ENCODE data around the gene TMEM151B. TPM values are rescaled to one million over a fixed set of nuclear protein-coding genes. Genes with fewer than 3 reads are reported as not detected.

The TMEM151B gene
- total RNA-seq, 2 experiments from 2014 or later: 0.09 TPM; not detected in 1

GRCh38 chr6:44251576-44252524, 18.4 kb upstream of the TMEM151B start:
- DNase-seq (no peak), ATAC-seq (no peak)
- POLR2A ChIA-PET: interaction anchor here (0.7 to 0.9 kb wide), 2 partner anchors 60 to 152 kb away, joined by 3 read pairs; no protein-coding TSS in a partner anchor
- H3K36me3 Mint-ChIP-seq (ENCODE audit: low read depth): peaks cover 82% of the 10 kb centered on the region
- H3K9me3 Mint-ChIP-seq (ENCODE audit: low read depth): no peaks in the 10 kb centered on the region
- H3K4me3 Mint-ChIP-seq: peak overlapping the region; percentile 97
- CTCF ChIA-PET: interaction anchor here (1.3 to 3.0 kb wide), 4 partner anchors 10 to 80 kb away, joined by 4 to 10 read pairs (median 8); no protein-coding TSS in a partner anchor
- H3K4me1 Mint-ChIP-seq: peaks cover 70% of the 10 kb centered on the region
- no peaks in the 10 kb centered on the region for H3K27me3 Mint-ChIP-seq
- peak overlapping the region; percentile 44 for H3K27ac Mint-ChIP-seq
- intact Hi-C loops (cut with DNase I, micrococcal nuclease): no loop called here

DNA sequence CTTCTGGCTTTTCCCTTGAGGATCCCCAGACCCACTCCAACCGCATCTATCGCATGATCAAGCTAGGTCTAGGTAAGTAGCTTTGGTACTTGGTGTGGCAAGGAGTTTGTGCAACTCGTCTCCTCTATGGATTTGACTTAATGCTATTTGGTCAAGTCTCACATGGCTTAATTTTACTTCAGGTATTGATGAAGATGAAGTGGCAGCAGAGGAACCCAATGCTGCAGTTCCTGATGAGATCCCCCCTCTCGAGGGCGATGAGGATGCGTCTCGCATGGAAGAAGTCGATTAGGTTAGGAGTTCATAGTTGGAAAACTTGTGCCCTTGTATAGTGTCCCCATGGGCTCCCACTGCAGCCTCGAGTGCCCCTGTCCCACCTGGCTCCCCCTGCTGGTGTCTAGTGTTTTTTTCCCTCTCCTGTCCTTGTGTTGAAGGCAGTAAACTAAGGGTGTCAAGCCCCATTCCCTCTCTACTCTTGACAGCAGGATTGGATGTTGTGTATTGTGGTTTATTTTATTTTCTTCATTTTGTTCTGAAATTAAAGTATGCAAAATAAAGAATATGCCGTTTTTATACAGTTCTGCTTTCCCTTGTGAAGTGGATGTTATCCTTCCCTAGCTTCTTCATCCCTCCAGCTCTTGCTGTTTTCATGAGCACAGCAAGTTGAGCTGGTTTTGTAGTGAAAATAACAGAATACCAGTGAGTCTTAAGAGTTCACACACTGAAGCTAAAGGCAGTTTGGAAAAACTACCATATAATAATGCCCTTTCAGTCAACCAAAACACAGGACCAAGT, 16.7 kb upstream of the TMEM151B start:
- Mint-ChIP-seq H3K9me3 (ENCODE audit: low read depth) (no peaks in the 10 kb centered on the region), H3K27me3 (no peaks in the 10 kb centered on the region), H3K36me3 (ENCODE audit: low read depth) (peaks cover 75% of the 10 kb centered on the region), H3K4me1 (peaks cover 79% of the 10 kb centered on the region), H3K27ac (peak overlapping the region; percentile 17), H3K4me3 (peak overlapping the region; percentile 97)
- DNase-seq: peak; percentile 81
- peak; percentile 24 for ATAC-seq
- POLR2A ChIA-PET: interaction anchor here (1.2 to 3.7 kb wide), 3 partner anchors 9 to 29 kb away, joined by 3 to 28 read pairs (median 7); partner anchors contain the start of gene SLC29A1
- intact Hi-C loops (cut with DNase I, micrococcal nuclease): no loop called here
- CTCF ChIA-PET: interaction anchor here (0.6 to 3.0 kb wide), 10 partner anchors 9 to 157 kb away, joined by 3 to 9 read pairs (median 4); no protein-coding TSS in a partner anchor

DNA sequence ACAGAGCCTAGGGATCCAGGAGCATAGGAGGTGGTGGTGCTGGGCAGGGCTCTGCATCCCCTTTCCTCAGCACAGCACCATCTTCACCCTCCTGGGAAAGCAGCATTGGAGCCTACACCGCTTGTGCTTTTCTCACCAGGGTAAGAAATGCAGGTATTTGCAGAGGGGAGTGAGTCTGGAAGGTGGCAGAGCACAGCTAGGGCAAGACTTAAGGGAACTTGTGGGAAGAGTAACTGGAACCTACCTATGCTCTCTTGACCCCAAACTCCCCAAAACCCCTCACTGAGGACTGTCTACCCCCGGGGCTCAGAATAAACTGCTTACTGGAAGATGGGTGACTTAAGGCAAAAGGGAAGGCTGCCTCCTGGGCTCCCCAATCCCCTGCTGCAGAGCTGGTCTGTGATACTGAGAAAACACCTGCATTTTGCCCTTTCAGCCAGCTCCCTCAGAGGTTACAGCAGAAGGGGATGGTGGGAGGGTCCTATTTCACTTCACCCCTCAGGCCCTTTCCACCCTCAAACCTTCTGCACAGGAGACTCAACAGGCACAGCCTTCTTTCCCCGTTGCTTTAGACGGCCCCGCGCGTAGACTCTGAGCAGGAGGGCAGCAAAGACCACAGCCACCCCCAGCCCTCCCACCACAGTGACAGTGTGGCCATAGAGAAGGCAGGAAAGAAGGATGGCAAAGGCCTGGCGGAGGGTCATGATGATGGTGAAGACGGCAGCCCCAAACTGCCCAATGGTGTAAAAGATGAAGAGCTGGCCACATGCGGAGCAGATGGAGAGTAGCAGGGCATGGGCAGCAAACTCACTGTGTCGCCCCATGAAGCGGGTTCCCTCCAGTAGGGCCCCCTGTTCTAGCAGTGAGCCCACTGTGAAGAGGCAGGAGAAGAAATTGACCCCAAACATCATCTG, 15.8 kb upstream of the TMEM151B start:
- H3K9me3 Mint-ChIP-seq (ENCODE audit: low read depth): no peaks in the 10 kb centered on the region
- H3K36me3 Mint-ChIP-seq (ENCODE audit: low read depth): peaks cover 70% of the 10 kb centered on the region
- ChIA-PET POLR2A (interaction anchor here (0.5 to 4.3 kb wide), 6 partner anchors 8 to 85 kb away, joined by 3 to 70 read pairs (median 6); partner anchors contain the start of genes HSP90AB1 and SLC29A1), CTCF (interaction anchor here (0.8 to 3.1 kb wide), 13 partner anchors 8 to 158 kb away, joined by 3 to 40 read pairs (median 4); partner anchors contain the start of gene HSP90AB1)
- DNase-seq (no peak), ATAC-seq (no peak)
- H3K4me3 Mint-ChIP-seq: peak overlapping the region; percentile 26
- H3K4me1 Mint-ChIP-seq: peaks cover 74% of the 10 kb centered on the region
- H3K27me3 Mint-ChIP-seq: no peaks in the 10 kb centered on the region
- intact Hi-C loops (cut with DNase I, micrococcal nuclease): no loop called here
- peak overlapping the region; percentile 90 for H3K27ac Mint-ChIP-seq

- Mint-ChIP-seq H3K4me3 (peak overlapping the region; percentile 83), H3K36me3 (ENCODE audit: low read depth) (peaks cover 62% of the 10 kb centered on the region), H3K9me3 (ENCODE audit: low read depth) (no peaks in the 10 kb centered on the region), H3K4me1 (peaks cover 66% of the 10 kb centered on the region), H3K27ac (peak overlapping the region; percentile 90), H3K27me3 (no peaks in the 10 kb centered on the region)
- POLR2A ChIA-PET: interaction anchor here (1.4 to 4.3 kb wide), 5 partner anchors 7 to 84 kb away, joined by 3 to 70 read pairs (median 7); partner anchors contain the start of genes HSP90AB1 and SLC29A1
- CTCF ChIA-PET: interaction anchor here (0.7 to 3.1 kb wide), 9 partner anchors 7 to 181 kb away, joined by 3 to 40 read pairs (median 4); partner anchors contain the start of gene HSP90AB1
- peak; percentile 38 for DNase-seq
- intact Hi-C loops (cut with DNase I, micrococcal nuclease): no loop called here
- no peak for ATAC-seq
Observed at GRCh38 chr6:44255105-44255808, 15.0 kb upstream of the TMEM151B start.

GRCh38 chr6:44255871-44256774, 14.1 kb upstream of the TMEM151B start:
- H3K4me1 Mint-ChIP-seq: peaks cover 61% of the 10 kb centered on the region
- peak overlapping the region; percentile 90 for H3K27ac Mint-ChIP-seq
- no peaks in the 10 kb centered on the region for H3K9me3 Mint-ChIP-seq (ENCODE audit: low read depth)
- ChIA-PET CTCF (interaction anchor here (0.5 to 3.1 kb wide), 26 partner anchors 8 to 182 kb away, joined by 3 to 40 read pairs (median 4); partner anchors contain the start of genes AARS2, HSP90AB1 and SLC29A1), POLR2A (interaction anchor here (0.7 to 4.3 kb wide), 5 partner anchors 9 to 83 kb away, joined by 3 to 70 read pairs (median 4); partner anchors contain the start of genes HSP90AB1 and SLC29A1)
- intact Hi-C loops (cut with DNase I, micrococcal nuclease): loop anchor here (2.0 kb wide), 2 partner anchors 33 to 159 kb away; partner anchors contain the start of gene SLC29A1 (in 1 of the 2)
- DNase-seq (no peak), ATAC-seq (peak; percentile 5)
- peaks cover 58% of the 10 kb centered on the region for H3K36me3 Mint-ChIP-seq (ENCODE audit: low read depth)
- H3K4me3 Mint-ChIP-seq: peak overlapping the region; percentile 83
- no peaks in the 10 kb centered on the region for H3K27me3 Mint-ChIP-seq

DNA sequence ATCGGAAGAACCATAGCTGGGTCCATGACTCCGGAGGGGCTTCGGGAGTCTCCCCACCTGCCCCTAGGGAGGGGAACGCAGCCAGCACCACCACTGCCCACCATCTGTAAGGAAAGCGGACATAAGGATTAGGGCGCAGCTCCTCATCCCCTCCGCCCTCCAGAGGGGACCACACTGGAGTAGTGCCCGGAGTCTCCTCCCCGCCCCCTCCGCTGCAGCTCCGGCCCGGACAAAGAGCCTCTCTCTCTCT, 13.6 kb upstream of the TMEM151B start:
- CTCF ChIA-PET: interaction anchor here (0.5 to 3.1 kb wide), 25 partner anchors 8 to 160 kb away, joined by 3 to 40 read pairs (median 4); partner anchors contain the start of genes AARS2, HSP90AB1 and SLC29A1
- Mint-ChIP-seq H3K4me1 (peaks cover 57% of the 10 kb centered on the region), H3K36me3 (ENCODE audit: low read depth) (peaks cover 53% of the 10 kb centered on the region), H3K27me3 (no peaks in the 10 kb centered on the region), H3K9me3 (ENCODE audit: low read depth) (no peaks in the 10 kb centered on the region), H3K27ac (peak overlapping the region; percentile 90), H3K4me3 (peak overlapping the region; percentile 83)
- no peak for ATAC-seq
- intact Hi-C loops (cut with DNase I, micrococcal nuclease): loop anchor here (1.0 to 2.0 kb wide), 5 partner anchors 9 to 160 kb away; partner anchors contain the start of genes HSP90AB1 (in 2 of the 2), NFKBIE (in 2 of the 2) and SLC29A1 (in 1 of the 2)
- no peak for DNase-seq
- POLR2A ChIA-PET: interaction anchor here (1.4 to 4.3 kb wide), 3 partner anchors 10 to 33 kb away, joined by 3 to 70 read pairs (median 28); partner anchors contain the start of genes HSP90AB1 and SLC29A1

- peak within 1 kb of the TSS; percentile 83 for H3K4me3 Mint-ChIP-seq
- DNase-seq (peak; percentile 81), ATAC-seq (peak; percentile 72)
- intact Hi-C loops (cut with DNase I, micrococcal nuclease): loop anchor here (1.0 to 2.0 kb wide), 5 partner anchors 8 to 160 kb away; partner anchors contain the start of genes HSP90AB1 (in 2 of the 2), NFKBIE (in 2 of the 2) and SLC29A1 (in 1 of the 2)
- POLR2A ChIA-PET: interaction anchor here (1.4 to 4.3 kb wide), 3 partner anchors 10 to 33 kb away, joined by 3 to 70 read pairs (median 28); partner anchors contain the start of genes HSP90AB1 and SLC29A1
- H3K36me3 Mint-ChIP-seq (ENCODE audit: low read depth): peaks cover 49% of the 10 kb centered on the region
- no peaks in the 10 kb centered on the region for H3K9me3 Mint-ChIP-seq (ENCODE audit: low read depth)
- peak within 1 kb of the TSS; percentile 90 for H3K27ac Mint-ChIP-seq
- peaks cover 56% of the 10 kb centered on the region for H3K4me1 Mint-ChIP-seq
- no peaks in the 10 kb centered on the region for H3K27me3 Mint-ChIP-seq
- CTCF ChIA-PET: interaction anchor here (0.5 to 3.1 kb wide), 22 partner anchors 7 to 141 kb away, joined by 3 to 40 read pairs (median 4); partner anchors contain the start of genes AARS2, HSP90AB1 and SLC29A1
Observed at GRCh38 chr6:44257025-44257752, 13.1 kb upstream of the TMEM151B start, which contains the start of gene SLC35B2. Gene SLC35B2 (minus strand): TSS chr6:44257528. CDS start chr6:44257410, 118 bp downstream.

GRCh38 chr6:44257753-44258324, 12.4 kb upstream of the TMEM151B start:
- Mint-ChIP-seq H3K27ac (peak overlapping the region; percentile 89), H3K27me3 (no peaks in the 10 kb centered on the region), H3K9me3 (ENCODE audit: low read depth) (no peaks in the 10 kb centered on the region), H3K4me3 (peak overlapping the region; percentile 83), H3K36me3 (ENCODE audit: low read depth) (peaks cover 49% of the 10 kb centered on the region), H3K4me1 (peaks cover 58% of the 10 kb centered on the region)
- intact Hi-C loops (cut with DNase I, micrococcal nuclease): loop anchor here (1.0 to 2.0 kb wide), 5 partner anchors 7 to 161 kb away; partner anchors contain the start of genes HSP90AB1 (in 2 of the 2), NFKBIE (in 2 of the 2) and SLC29A1 (in 1 of the 2)
- CTCF ChIA-PET: interaction anchor here (1.5 to 3.1 kb wide), 2 partner anchors 11 to 85 kb away, joined by 16 to 40 read pairs; partner anchors contain the start of gene HSP90AB1
- POLR2A ChIA-PET: interaction anchor here (3.7 to 4.3 kb wide), 2 partner anchors 11 to 34 kb away, joined by 28 to 70 read pairs; partner anchors contain the start of genes HSP90AB1 and SLC29A1
- DNase-seq (no peak), ATAC-seq (no peak)
